NCI-H748 (cell line): ENCODE data around the gene DDX24.
A peak's percentile ranks its signal among the peaks of the same experiment; 100 is the strongest.

ENCODE experiments used
- DNase-seq: peaks from one replicate; lab custom pipeline; 2025; ENCODE audit not compliant: unreplicated experiment; lab: John Stamatoyannopoulos, UW

DDX24 gene

DNA sequence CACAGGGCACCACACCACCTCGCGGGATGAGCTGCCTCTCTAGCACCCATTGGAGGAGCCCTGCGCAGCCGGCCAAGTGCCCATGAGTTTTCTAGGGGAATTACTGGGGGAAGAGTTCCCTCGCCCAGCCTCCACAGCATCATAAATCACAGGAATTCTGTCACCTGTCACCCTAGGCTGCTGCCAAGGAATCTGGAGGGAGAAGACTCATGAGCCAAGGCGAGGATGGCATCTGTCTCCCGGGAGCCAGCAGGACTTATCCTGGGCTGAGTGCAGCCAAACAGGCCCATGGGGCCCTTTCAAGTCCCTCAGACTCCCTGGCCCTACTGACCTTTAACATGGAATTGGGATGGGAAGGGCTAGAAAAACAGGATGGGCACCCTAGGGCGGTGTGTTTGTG is 62.7 kb downstream of the DDX24 start:
- DNase-seq: no peak

GRCh38 chr14:94016446-94016976 is 64.5 kb downstream of the DDX24 start:
- no peak for DNase-seq

- no peak for DNase-seq
Observed at GRCh38 chr14:94015223-94015622, 65.8 kb downstream of the DDX24 start.

- DNase-seq: no peak
Observed at GRCh38 chr14:94014382-94014781, 66.6 kb downstream of the DDX24 start.

GRCh38 chr14:94011795-94012194 is 69.2 kb downstream of the DDX24 start:
- DNase-seq: peak; percentile 16

DNA sequence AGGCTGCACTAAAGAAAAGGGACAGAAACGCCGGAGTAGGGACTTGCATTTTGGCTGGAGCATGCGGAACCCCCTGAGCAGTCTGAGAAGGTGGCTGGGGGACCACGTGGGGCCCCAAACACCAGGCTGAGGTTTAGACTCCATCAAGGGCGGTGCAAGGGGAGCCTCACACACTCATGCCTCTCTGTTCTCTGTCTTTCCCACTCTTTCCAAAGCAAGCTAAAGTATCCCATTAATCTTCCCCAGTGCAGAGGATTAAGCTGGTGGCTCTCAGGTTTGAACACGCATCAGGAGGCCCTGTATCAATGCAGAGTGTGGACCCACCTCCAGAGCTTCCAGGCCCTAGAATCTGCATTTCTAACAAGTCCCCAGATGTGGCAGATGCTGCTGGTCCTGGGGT is 70.4 kb downstream of the DDX24 start:
- no peak for DNase-seq

DNA sequence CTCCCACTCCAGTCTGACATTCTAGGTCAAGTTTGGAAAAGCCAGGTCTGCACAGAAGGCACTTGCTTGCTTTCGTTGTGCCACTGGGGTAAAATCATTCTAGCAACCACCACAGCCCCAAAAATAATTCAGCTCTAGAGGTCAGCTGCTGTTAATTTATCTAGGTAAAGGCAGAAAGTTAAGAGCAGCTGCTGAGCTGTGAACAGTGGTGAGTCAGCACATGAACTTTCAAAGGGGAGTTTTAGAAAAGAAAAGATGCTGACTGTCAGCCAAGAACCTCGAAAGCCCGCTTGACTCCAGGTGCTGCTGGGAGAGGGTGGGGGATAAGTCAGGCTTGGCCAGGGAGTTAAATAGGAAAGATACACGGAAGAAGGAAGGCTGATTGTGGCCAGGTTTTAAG is 71.2 kb downstream of the DDX24 start:
- no peak for DNase-seq

- DNase-seq: no peak
Observed at GRCh38 chr14:94008234-94008633, 72.8 kb downstream of the DDX24 start.

DNA sequence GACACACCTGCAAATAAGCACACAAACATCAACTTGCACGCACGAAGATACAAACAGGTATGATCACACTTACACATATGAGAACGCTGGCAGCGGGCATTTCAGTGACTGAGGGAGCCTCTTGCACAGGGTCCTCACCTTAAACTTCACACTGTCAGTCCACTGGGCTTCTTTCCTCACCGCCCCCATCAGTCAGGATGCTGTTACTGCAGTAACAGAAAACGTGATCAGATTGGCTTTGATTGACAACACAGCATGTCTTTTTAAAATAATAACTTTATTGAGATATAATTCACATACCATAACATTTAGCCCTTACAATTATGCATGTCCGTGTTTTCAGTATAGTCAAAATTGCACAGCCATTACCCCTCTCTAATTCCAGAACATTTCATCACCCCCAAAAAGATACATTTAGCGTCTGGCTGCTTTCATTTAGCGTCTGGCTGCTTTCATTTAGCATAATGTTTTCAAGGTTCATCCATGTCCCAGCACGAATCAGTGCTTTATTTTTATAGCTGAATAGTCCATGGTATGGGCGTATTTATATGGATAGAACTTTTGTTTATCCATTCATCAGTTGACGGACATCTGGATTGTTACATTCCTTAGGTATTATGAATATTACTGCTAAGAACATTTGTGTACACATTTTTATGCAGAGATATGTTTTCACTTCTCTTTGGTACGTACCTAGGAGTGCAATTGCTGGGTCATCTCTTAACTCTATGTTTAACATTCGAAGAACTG is 75.5 kb downstream of the DDX24 start:
- DNase-seq: peak; percentile 46

GRCh38 chr14:94004015-94004414 is 77.0 kb downstream of the DDX24 start:
- DNase-seq: no peak

DNA sequence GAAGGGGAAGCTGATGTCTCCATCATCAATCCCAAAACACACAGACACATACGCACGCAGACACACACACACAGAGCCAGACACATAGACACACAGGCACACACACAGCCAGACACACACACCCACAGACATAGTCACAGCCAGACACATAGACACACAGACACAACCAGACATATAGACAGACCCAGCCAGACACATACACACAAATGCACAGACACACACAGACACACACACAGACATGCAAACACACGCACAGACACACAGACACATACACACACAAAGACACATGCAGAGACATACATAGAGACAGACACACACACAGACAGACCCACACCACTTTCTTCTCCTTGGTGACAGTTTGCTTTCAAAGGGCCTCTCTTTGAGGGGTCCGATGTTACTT is 77.6 kb downstream of the DDX24 start:
- no peak for DNase-seq

GRCh38 chr14:94001501-94002396 is 79.3 kb downstream of the DDX24 start:
- DNase-seq: peak; percentile 90

- no peak for DNase-seq
Observed at GRCh38 chr14:94001016-94001415, 80.0 kb downstream of the DDX24 start.

DNA sequence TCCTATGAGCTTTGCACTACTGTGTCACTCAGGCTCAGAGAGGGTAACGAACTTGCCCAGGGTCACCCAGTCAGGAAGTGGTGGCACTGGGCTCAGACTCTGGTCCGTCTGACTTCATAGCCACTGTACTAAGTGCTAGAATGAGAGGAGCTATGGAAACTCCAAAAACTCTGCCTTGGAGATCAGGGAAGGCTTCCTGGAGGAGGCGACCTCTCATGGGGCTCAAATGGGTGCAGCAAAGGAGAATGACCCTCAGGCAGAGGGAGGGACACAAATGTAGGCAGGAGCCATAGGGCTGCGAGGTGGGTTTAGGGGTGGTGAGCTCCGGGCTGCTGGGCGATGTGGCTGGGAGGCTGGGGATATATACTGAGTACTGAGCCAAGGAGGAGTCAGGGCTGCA is 80.7 kb downstream of the DDX24 start:
- no peak for DNase-seq

- DNase-seq: no peak
Observed at GRCh38 chr14:93999573-93999972, 81.4 kb downstream of the DDX24 start.

DNA sequence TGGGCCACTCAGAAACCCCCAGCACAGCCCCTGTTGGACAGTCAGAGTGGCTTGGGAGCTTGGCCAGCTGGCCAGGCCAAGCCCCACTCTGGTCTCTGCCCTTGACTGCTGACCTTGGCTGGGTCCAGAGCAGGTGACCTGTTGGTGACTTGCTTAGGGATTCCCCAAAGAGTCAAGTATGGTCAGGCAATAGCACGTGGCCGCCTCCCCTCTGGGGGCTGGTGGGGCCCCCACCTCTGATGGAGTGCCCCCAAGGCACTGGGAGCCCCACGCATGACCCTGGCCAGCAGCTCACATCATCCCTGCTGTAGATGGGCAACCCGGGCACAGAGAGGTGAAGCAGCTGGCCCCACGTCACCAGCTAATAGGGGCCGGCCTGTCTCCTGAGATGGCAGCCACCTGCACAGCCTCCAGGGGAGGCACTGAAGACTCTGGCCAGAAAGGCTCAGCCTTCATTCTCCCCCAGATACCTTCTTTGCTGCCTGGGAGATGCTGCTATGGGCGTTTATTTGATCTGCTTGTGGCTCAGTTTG is 82.1 kb downstream of the DDX24 start:
- DNase-seq: no peak
